Measurements from ENCODE around the gene RHBDL3.
"Not testable (repeated sequence)": the region's sequence is repeated elsewhere in the genome, so short reads cannot be mapped to it uniquely, and the experiment has no call there.

RHBDL3 gene

GRCh38 chr17:32289471-32290070 is 23.9 kb downstream of the RHBDL3 start:
- DNase-seq (ENCODE audit: low read depth in 2 of 2) = no peak

- no peak for DNase-seq (ENCODE audit: low read depth in 2 of 2)
Observed at GRCh38 chr17:32292094-32292493, 26.5 kb downstream of the RHBDL3 start.

- DNase-seq (ENCODE audit: low read depth in 2 of 2) = no peak
Observed at GRCh38 chr17:32297424-32297823, 31.8 kb downstream of the RHBDL3 start.

GRCh38 chr17:32297860-32298259 is 32.2 kb downstream of the RHBDL3 start:
- DNase-seq (ENCODE audit: low read depth in 2 of 2) = no peak

GRCh38 chr17:32298298-32298697 is 32.7 kb downstream of the RHBDL3 start:
- no peak for DNase-seq (ENCODE audit: low read depth in 2 of 2)

- no peak for DNase-seq (ENCODE audit: low read depth in 2 of 2)
Observed at GRCh38 chr17:32298721-32299579, 33.3 kb downstream of the RHBDL3 start.

- no peak for DNase-seq (ENCODE audit: low read depth in 2 of 2)
Observed at GRCh38 chr17:32299580-32300164, 34.0 kb downstream of the RHBDL3 start.

- no peak for DNase-seq (ENCODE audit: low read depth in 2 of 2)
Observed at GRCh38 chr17:32302037-32302436, 36.4 kb downstream of the RHBDL3 start.

GRCh38 chr17:32302860-32303649 is 37.4 kb downstream of the RHBDL3 start:
- DNase-seq (ENCODE audit: low read depth in 2 of 2) = no peak

GRCh38 chr17:32303781-32304288 is 38.2 kb downstream of the RHBDL3 start:
- DNase-seq (ENCODE audit: low read depth in 2 of 2) = no peak

- no peak for DNase-seq (ENCODE audit: low read depth in 2 of 2)
Observed at GRCh38 chr17:32305049-32305448, 39.4 kb downstream of the RHBDL3 start.

GRCh38 chr17:32307658-32308057 is 42.0 kb downstream of the RHBDL3 start:
- DNase-seq (ENCODE audit: low read depth in 2 of 2) = no peak

GRCh38 chr17:32311028-32311536 is 45.5 kb downstream of the RHBDL3 start:
- no peak for DNase-seq (ENCODE audit: low read depth in 2 of 2)

GRCh38 chr17:32314636-32315035 is 49.0 kb downstream of the RHBDL3 start:
- DNase-seq (ENCODE audit: low read depth in 2 of 2) = no peak

GRCh38 chr17:32315171-32315570 is 49.5 kb downstream of the RHBDL3 start:
- DNase-seq (ENCODE audit: low read depth in 2 of 2) = no peak

- DNase-seq (ENCODE audit: low read depth in 2 of 2) = not testable (repeated sequence)
Observed at GRCh38 chr17:32316653-32317052, 51.0 kb downstream of the RHBDL3 start.

GRCh38 chr17:32317353-32317752 is 51.7 kb downstream of the RHBDL3 start:
- DNase-seq (ENCODE audit: low read depth in 2 of 2) = no peak

- DNase-seq (ENCODE audit: low read depth in 2 of 2) = no peak
Observed at GRCh38 chr17:32318071-32318470, 52.4 kb downstream of the RHBDL3 start.

GRCh38 chr17:32319548-32319905 is 53.9 kb downstream of the RHBDL3 start:
- DNase-seq (ENCODE audit: low read depth in 2 of 2) = peak; percentile 46 to 74

- DNase-seq (ENCODE audit: low read depth in 2 of 2) = not testable (repeated sequence)
Observed at GRCh38 chr17:32320080-32320479, 54.4 kb downstream of the RHBDL3 start.

- DNase-seq (ENCODE audit: low read depth in 2 of 2) = no peak
Observed at GRCh38 chr17:32320847-32321246, 55.2 kb downstream of the RHBDL3 start.

- DNase-seq (ENCODE audit: low read depth in 2 of 2) = no peak
Observed at GRCh38 chr17:32323046-32323445, 57.4 kb downstream of the RHBDL3 start.

Data from stimulated activated CD4-positive, alpha-beta T cell treated with anti-CD3 and anti-CD28 coated beads, Interleukin-15, amount 100 ng/mL, for 48 hours (primary cell).